Measurements from ENCODE around the gene CYB561. TPM values are rescaled to one million over a fixed set of nuclear protein-coding genes. Genes with fewer than 3 reads are reported as not detected.
A peak's percentile ranks its signal among the peaks of the same experiment; 100 is the strongest.

CYB561 gene
- total and polyA plus RNA-seq, 3 experiments from 2014 or later: 14.3 to 42.7 (median 16.6) TPM

- H3K27ac Mint-ChIP-seq: peak overlapping the region in 5 of 8 donors; percentile 34 to 88 (median 47)
- H3K4me3 ChIP-seq (ENCODE audit: low read length): no peak overlapping the region
- no peaks in the 10 kb centered on the region for H3K9me3 ChIP-seq (ENCODE audit: low read length)
- H3K27ac ChIP-seq (ENCODE audit: low read depth, low read length): no peak overlapping the region
- ChIA-PET CTCF (interaction anchor here (0.9 to 9.6 kb wide), 24 partner anchors 9 to 144 kb away, joined by 3 to 206 read pairs (median 6); partner anchors contain the start of genes CYB561, DCAF7, MAP3K3 and TACO1), POLR2A (interaction anchor here (0.5 to 3.3 kb wide), 7 partner anchors 32 to 361 kb away, joined by 3 to 19 read pairs (median 4); partner anchors contain the start of gene CYB561)
- DNase-seq: no peak
- H3K27me3 ChIP-seq (ENCODE audit: insufficient read depth, low read length, poor library complexity, severe bottlenecking): peaks cover 7% of the 10 kb centered on the region
- no peaks in the 10 kb centered on the region for H3K36me3 ChIP-seq (ENCODE audit: insufficient read depth, low read length)
- H3K9me3 Mint-ChIP-seq: peaks cover 0 to 4% (median 0%) of the 10 kb centered on the region in 5 donors
- peaks cover 0 to 8% (median 0%) of the 10 kb centered on the region in 3 donors for H3K36me3 Mint-ChIP-seq
- H3K27me3 Mint-ChIP-seq: peaks cover 7 to 10% of the 10 kb centered on the region in 2 donors
- peaks cover 14% of the 10 kb centered on the region for H3K4me1 ChIP-seq (ENCODE audit: insufficient read depth, low read length)
- H3K4me1 Mint-ChIP-seq: peaks cover 14 to 31% (median 14%) of the 10 kb centered on the region in 3 donors
- H3K4me3 Mint-ChIP-seq: peak overlapping the region; percentile 75 to 86 (median 80)
Measured at GRCh38 chr17:63477480-63478440, 31.7 kb upstream of the CYB561 start.

GRCh38 chr17:63476854-63477479 lies 30.9 kb upstream of the CYB561 start, which contains the start of gene ACE:
Gene ACE, plus strand, starts transcription at chr17:63477061. Its CDS starts 34 bp downstream, at chr17:63477095.
- Histone ChIP-seq H3K27me3 (ENCODE audit: insufficient read depth, low read length, poor library complexity, severe bottlenecking) (peaks cover 7% of the 10 kb centered on the region), H3K4me1 (ENCODE audit: insufficient read depth, low read length) (peaks cover 14% of the 10 kb centered on the region), H3K36me3 (ENCODE audit: insufficient read depth, low read length) (no peaks in the 10 kb centered on the region), H3K27ac (ENCODE audit: low read depth, low read length) (no peak within 1 kb of the TSS), H3K9me3 (ENCODE audit: low read length) (no peaks in the 10 kb centered on the region), H3K4me3 (ENCODE audit: low read length) (no peak within 1 kb of the TSS)
- peak; percentile 8 to 69 (median 30) for DNase-seq
- ChIA-PET POLR2A (interaction anchor here (0.9 to 3.3 kb wide), 3 partner anchors 31 to 50 kb away, joined by 3 to 19 read pairs (median 6); partner anchors contain the start of gene CYB561), CTCF (interaction anchor here (0.8 to 9.6 kb wide), 9 partner anchors 11 to 145 kb away, joined by 3 to 206 read pairs (median 14); partner anchors contain the start of gene CYB561)
- H3K9me3 Mint-ChIP-seq: peaks cover 0 to 4% (median 0%) of the 10 kb centered on the region in 5 donors
- peaks cover 0 to 2% (median 0%) of the 10 kb centered on the region in 3 donors for H3K36me3 Mint-ChIP-seq
- peaks cover 7 to 10% of the 10 kb centered on the region in 2 donors for H3K27me3 Mint-ChIP-seq
- peaks cover 14 to 31% (median 14%) of the 10 kb centered on the region in 3 donors for H3K4me1 Mint-ChIP-seq
- peak within 1 kb of the TSS in 5 of 8 donors; percentile 34 to 88 (median 47) for H3K27ac Mint-ChIP-seq
- H3K4me3 Mint-ChIP-seq: peak within 1 kb of the TSS; percentile 75 to 86 (median 80)

GRCh38 chr17:63476459-63476853 lies 30.4 kb upstream of the CYB561 start:
- no peak overlapping the region for H3K27ac ChIP-seq (ENCODE audit: low read depth, low read length)
- Mint-ChIP-seq H3K27ac (no peak overlapping the region), H3K9me3 (peaks cover 0 to 4% (median 0%) of the 10 kb centered on the region in 5 donors), H3K4me1 (peaks cover 14 to 31% (median 14%) of the 10 kb centered on the region in 3 donors), H3K36me3 (peaks cover 0 to 2% (median 0%) of the 10 kb centered on the region in 3 donors), H3K4me3 (peak overlapping the region; percentile 55 to 85 (median 69)), H3K27me3 (peaks cover 10 to 11% of the 10 kb centered on the region in 2 donors)
- H3K4me1 ChIP-seq (ENCODE audit: insufficient read depth, low read length): peaks cover 14% of the 10 kb centered on the region
- ChIA-PET POLR2A (interaction anchor here (0.9 to 3.3 kb wide), 3 partner anchors 30 to 50 kb away, joined by 3 to 19 read pairs (median 6); partner anchors contain the start of gene CYB561), CTCF (interaction anchor here (0.8 to 9.6 kb wide), 8 partner anchors 11 to 145 kb away, joined by 3 to 206 read pairs (median 23); partner anchors contain the start of gene CYB561)
- no peak overlapping the region for H3K4me3 ChIP-seq (ENCODE audit: low read length)
- no peak for DNase-seq
- no peaks in the 10 kb centered on the region for H3K36me3 ChIP-seq (ENCODE audit: insufficient read depth, low read length)
- no peaks in the 10 kb centered on the region for H3K9me3 ChIP-seq (ENCODE audit: low read length)
- peaks cover 7% of the 10 kb centered on the region for H3K27me3 ChIP-seq (ENCODE audit: insufficient read depth, low read length, poor library complexity, severe bottlenecking)

- H3K4me3 ChIP-seq (ENCODE audit: low read length): no peak overlapping the region
- no peaks in the 10 kb centered on the region for H3K36me3 ChIP-seq (ENCODE audit: insufficient read depth, low read length)
- CTCF ChIA-PET: interaction anchor here (1.1 to 9.6 kb wide), 5 partner anchors 10 to 136 kb away, joined by 3 to 206 read pairs (median 47); partner anchors contain the start of gene CYB561
- H3K27me3 ChIP-seq (ENCODE audit: insufficient read depth, low read length, poor library complexity, severe bottlenecking): peaks cover 7% of the 10 kb centered on the region
- H3K9me3 ChIP-seq (ENCODE audit: low read length): no peaks in the 10 kb centered on the region
- Mint-ChIP-seq H3K4me1 (peaks cover 14 to 31% (median 14%) of the 10 kb centered on the region in 3 donors), H3K36me3 (peaks cover 0 to 2% (median 0%) of the 10 kb centered on the region in 3 donors), H3K27ac (peak overlapping the region in 2 of 8 donors; percentile 24 to 50), H3K9me3 (peaks cover 0 to 4% (median 0%) of the 10 kb centered on the region in 5 donors), H3K27me3 (peaks cover 10 to 14% of the 10 kb centered on the region in 2 donors), H3K4me3 (peak overlapping the region; percentile 55 to 87 (median 70))
- H3K4me1 ChIP-seq (ENCODE audit: insufficient read depth, low read length): peaks cover 14% of the 10 kb centered on the region
- H3K27ac ChIP-seq (ENCODE audit: low read depth, low read length): no peak overlapping the region
- POLR2A ChIA-PET: interaction anchor here (1.4 to 3.3 kb wide), 2 partner anchors 30 to 48 kb away, joined by 6 to 19 read pairs; partner anchors contain the start of gene CYB561
- peak in 1 of 5 donors; percentile 44 for DNase-seq
Measured at GRCh38 chr17:63475491-63476412, 29.6 kb upstream of the CYB561 start.

GRCh38 chr17:63474586-63475460 lies 28.7 kb upstream of the CYB561 start:
- peak in 1 of 5 donors; percentile 26 for DNase-seq
- ChIA-PET POLR2A (no interaction called here), CTCF (interaction anchor here (9.6 kb wide), 1 partner anchor 46 kb away, joined by 206 read pairs; no protein-coding TSS in a partner anchor)
- Histone ChIP-seq H3K36me3 (ENCODE audit: insufficient read depth, low read length) (no peaks in the 10 kb centered on the region), H3K27me3 (ENCODE audit: insufficient read depth, low read length, poor library complexity, severe bottlenecking) (peaks cover 7% of the 10 kb centered on the region), H3K4me3 (ENCODE audit: low read length) (no peak overlapping the region), H3K4me1 (ENCODE audit: insufficient read depth, low read length) (peaks cover 14% of the 10 kb centered on the region), H3K27ac (ENCODE audit: low read depth, low read length) (no peak overlapping the region), H3K9me3 (ENCODE audit: low read length) (no peaks in the 10 kb centered on the region)
- H3K4me3 Mint-ChIP-seq: peak overlapping the region; percentile 29 to 78 (median 70)
- H3K27me3 Mint-ChIP-seq: peaks cover 10 to 19% of the 10 kb centered on the region in 2 donors
- H3K9me3 Mint-ChIP-seq: peaks cover 0 to 4% (median 0%) of the 10 kb centered on the region in 5 donors
- peaks cover 14 to 31% (median 14%) of the 10 kb centered on the region in 3 donors for H3K4me1 Mint-ChIP-seq
- peak overlapping the region in 4 of 8 donors; percentile 24 to 52 (median 32) for H3K27ac Mint-ChIP-seq
- peaks cover 0 to 2% (median 0%) of the 10 kb centered on the region in 3 donors for H3K36me3 Mint-ChIP-seq

GRCh38 chr17:63474174-63474573 lies 28.1 kb upstream of the CYB561 start:
- CTCF ChIA-PET: interaction anchor here (9.6 kb wide), 1 partner anchor 46 kb away, joined by 206 read pairs; no protein-coding TSS in a partner anchor
- Mint-ChIP-seq H3K27ac (peak overlapping the region in 2 of 8 donors; percentile 27 to 47), H3K4me3 (peak overlapping the region in 2 of 7 donors; percentile 12 to 24), H3K9me3 (peaks cover 0 to 4% (median 0%) of the 10 kb centered on the region in 5 donors), H3K27me3 (peaks cover 10 to 19% of the 10 kb centered on the region in 2 donors), H3K4me1 (peaks cover 14 to 31% (median 14%) of the 10 kb centered on the region in 3 donors), H3K36me3 (peaks cover 0 to 2% (median 0%) of the 10 kb centered on the region in 3 donors)
- H3K27me3 ChIP-seq (ENCODE audit: insufficient read depth, low read length, poor library complexity, severe bottlenecking): peaks cover 7% of the 10 kb centered on the region
- DNase-seq: no peak
- peaks cover 14% of the 10 kb centered on the region for H3K4me1 ChIP-seq (ENCODE audit: insufficient read depth, low read length)
- no peaks in the 10 kb centered on the region for H3K36me3 ChIP-seq (ENCODE audit: insufficient read depth, low read length)
- H3K4me3 ChIP-seq (ENCODE audit: low read length): no peak overlapping the region
- H3K27ac ChIP-seq (ENCODE audit: low read depth, low read length): no peak overlapping the region
- POLR2A ChIA-PET: no interaction called here
- no peaks in the 10 kb centered on the region for H3K9me3 ChIP-seq (ENCODE audit: low read length)
